HEK293T (cell line): Measurements from ENCODE around the gene BPIFB3.

Source experiments
- CTCF ChIA-PET: fragments of 350-600 bp; formaldehyde crosslinking; extraction: SDS; loops from one replicate; lab custom pipeline; 2021; ENCODE audit warnings: antibody characterized with exemption, inconsistent platforms; lab: Yijun Ruan, JAX
- POLR2A ChIA-PET: fragments of 350-600 bp; formaldehyde crosslinking; extraction: SDS; loops from one replicate; lab custom pipeline; 2020; ENCODE audit warnings: antibody characterized with exemption, inconsistent platforms; lab: Yijun Ruan, JAX
- DNase-seq: peaks from one replicate; pipeline ENCODE4 v3.0.0; 2012; ENCODE audit warnings: mixed read lengths; ENCODE audit errors: extremely low spot score
- ARNT ChIP-seq: fragments of 450-650 bp; IDR thresholded peaks from 2 replicates; pipeline ENCODE4 v1.6.1; 2017; ENCODE audit warnings: mild to moderate bottlenecking
- BHLHE40 ChIP-seq: fragments of 450-650 bp; IDR thresholded peaks from 2 replicates; pipeline ENCODE4 v1.6.1; 2016; ENCODE audit warnings: mild to moderate bottlenecking, moderate library complexity, borderline replicate concordance
- CTBP1 ChIP-seq: fragments of 450-650 bp; IDR thresholded peaks from 2 replicates; pipeline ENCODE4 v1.6.1; 2016; ENCODE audit warnings: borderline replicate concordance
- ELF4 ChIP-seq: fragments of 450-650 bp; IDR thresholded peaks from 2 replicates; pipeline ENCODE4 v1.6.1; 2017; ENCODE audit warnings: antibody characterized with exemption
- FOXA1 ChIP-seq: fragments of 450-650 bp; IDR thresholded peaks from 2 replicates; pipeline ENCODE4 v1.6.1; 2016; ENCODE audit warnings: mild to moderate bottlenecking
- FOXK2 ChIP-seq: fragments of 450-650 bp; IDR thresholded peaks from 2 replicates; pipeline ENCODE4 v1.6.1; 2016; ENCODE audit warnings: mild to moderate bottlenecking
- FOXM1 ChIP-seq: fragments of 450-650 bp; IDR thresholded peaks from 2 replicates; pipeline ENCODE4 v1.6.1; 2017; ENCODE audit warnings: mild to moderate bottlenecking, borderline replicate concordance
- HDGF ChIP-seq: fragments of 450-650 bp; IDR thresholded peaks from 2 replicates; pipeline ENCODE4 v1.6.1; 2017; ENCODE audit warnings: antibody characterized with exemption, borderline replicate concordance
- L3MBTL2 ChIP-seq: fragments of 450-650 bp; conservative IDR thresholded peaks from 2 replicates; pipeline ENCODE4 v1.6.1; 2016; ENCODE audit warnings: mild to moderate bottlenecking
- LEF1 ChIP-seq: fragments of 450-650 bp; IDR thresholded peaks from 2 replicates; pipeline ENCODE4 v1.6.1; 2017; ENCODE audit warnings: mild to moderate bottlenecking, borderline replicate concordance
- NFRKB ChIP-seq: fragments of 450-650 bp; IDR thresholded peaks from 2 replicates; pipeline ENCODE4 v1.6.1; 2016; ENCODE audit warnings: mild to moderate bottlenecking, moderate library complexity
- PKNOX1 ChIP-seq: fragments of 450-650 bp; IDR thresholded peaks from 2 replicates; pipeline ENCODE4 v1.6.1; 2016
- SP1 ChIP-seq: fragments of 450-650 bp; IDR thresholded peaks from 2 replicates; pipeline ENCODE4 v1.6.1; 2017
- SUZ12 ChIP-seq: fragments of 450-650 bp; IDR thresholded peaks from 2 replicates; pipeline ENCODE4 v1.6.1; 2016; ENCODE audit warnings: mild to moderate bottlenecking
- TARDBP ChIP-seq: fragments of 450-650 bp; IDR thresholded peaks from 2 replicates; pipeline ENCODE4 v1.6.1; 2016
- ZNF384 ChIP-seq: fragments of 450-650 bp; IDR thresholded peaks from 2 replicates; pipeline ENCODE4 v1.6.1; 2016

Gene BPIFB3

GRCh38 chr20:33026072-33026778, 27.5 kb upstream of the BPIFB3 start:
- ChIA-PET CTCF (no interaction called here), POLR2A (no interaction called here)
- DNase-seq, result no peak
- no peak for TF ChIP-seq CTBP1
- TF ChIP-seq ZNF384, result no peak
- no peak for TF ChIP-seq ELF4
- no peak for TF ChIP-seq PKNOX1
- TF ChIP-seq FOXK2, result no peak
- no peak for TF ChIP-seq FOXM1
- no peak for TF ChIP-seq FOXA1
- no peak for TF ChIP-seq L3MBTL2
- TF ChIP-seq HDGF, result no peak
- TF ChIP-seq SUZ12, result no peak

DNA sequence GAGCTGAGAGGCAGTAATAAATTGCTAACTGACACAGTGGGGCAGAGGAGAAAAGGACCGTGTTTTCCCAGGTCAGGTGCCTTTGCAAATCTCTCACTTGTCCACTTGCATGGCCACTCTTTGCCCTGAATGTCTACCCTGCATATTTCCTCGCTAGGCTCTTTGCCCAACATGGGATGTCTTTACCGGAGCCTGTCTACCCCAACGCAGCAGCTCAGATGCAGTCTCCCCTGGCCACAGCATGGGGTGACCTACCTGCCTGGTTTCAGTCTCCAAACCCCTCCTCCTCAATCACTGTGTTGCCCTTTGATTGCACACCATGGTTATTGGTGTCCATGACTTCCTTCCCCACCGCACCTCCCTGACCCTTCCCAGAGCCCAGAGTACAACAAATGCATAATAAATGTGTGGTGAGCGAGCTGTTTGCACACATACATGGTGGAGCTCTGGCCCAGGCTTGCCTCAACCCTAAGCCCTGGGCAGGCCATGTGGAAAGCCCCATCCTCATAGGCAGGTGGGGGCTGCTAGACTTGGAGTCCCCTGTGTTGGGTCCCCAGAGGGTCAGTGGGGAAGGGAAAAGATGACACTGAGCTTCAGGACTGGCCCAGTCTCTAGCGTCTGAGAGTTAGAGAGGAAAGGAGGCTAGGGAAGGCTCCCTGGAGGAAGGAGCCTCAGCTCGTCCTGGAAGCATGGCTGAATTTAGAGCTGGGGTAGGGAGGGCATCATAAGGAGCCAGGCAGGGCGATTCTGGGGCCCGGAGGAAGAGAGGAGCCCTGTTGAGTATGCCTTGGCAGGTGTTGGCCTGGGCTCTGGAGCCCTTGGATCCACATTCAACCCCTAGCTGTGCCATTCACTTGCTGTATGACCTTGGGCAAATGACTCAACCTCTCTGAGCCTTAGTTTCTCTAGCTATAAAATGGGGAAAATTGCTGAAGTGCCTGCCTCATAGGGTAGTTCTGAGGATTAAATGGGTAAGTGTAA, 26.6 kb upstream of the BPIFB3 start:
- ChIA-PET CTCF (no interaction called here), POLR2A (no interaction called here)
- no peak for TF ChIP-seq ELF4
- no peak for TF ChIP-seq FOXA1
- TF ChIP-seq SP1, result no peak
- TF ChIP-seq TARDBP, result no peak
- TF ChIP-seq SUZ12, result no peak
- TF ChIP-seq BHLHE40, result no peak
- TF ChIP-seq L3MBTL2, result no peak
- no peak for TF ChIP-seq ARNT
- DNase-seq, result no peak

DNA sequence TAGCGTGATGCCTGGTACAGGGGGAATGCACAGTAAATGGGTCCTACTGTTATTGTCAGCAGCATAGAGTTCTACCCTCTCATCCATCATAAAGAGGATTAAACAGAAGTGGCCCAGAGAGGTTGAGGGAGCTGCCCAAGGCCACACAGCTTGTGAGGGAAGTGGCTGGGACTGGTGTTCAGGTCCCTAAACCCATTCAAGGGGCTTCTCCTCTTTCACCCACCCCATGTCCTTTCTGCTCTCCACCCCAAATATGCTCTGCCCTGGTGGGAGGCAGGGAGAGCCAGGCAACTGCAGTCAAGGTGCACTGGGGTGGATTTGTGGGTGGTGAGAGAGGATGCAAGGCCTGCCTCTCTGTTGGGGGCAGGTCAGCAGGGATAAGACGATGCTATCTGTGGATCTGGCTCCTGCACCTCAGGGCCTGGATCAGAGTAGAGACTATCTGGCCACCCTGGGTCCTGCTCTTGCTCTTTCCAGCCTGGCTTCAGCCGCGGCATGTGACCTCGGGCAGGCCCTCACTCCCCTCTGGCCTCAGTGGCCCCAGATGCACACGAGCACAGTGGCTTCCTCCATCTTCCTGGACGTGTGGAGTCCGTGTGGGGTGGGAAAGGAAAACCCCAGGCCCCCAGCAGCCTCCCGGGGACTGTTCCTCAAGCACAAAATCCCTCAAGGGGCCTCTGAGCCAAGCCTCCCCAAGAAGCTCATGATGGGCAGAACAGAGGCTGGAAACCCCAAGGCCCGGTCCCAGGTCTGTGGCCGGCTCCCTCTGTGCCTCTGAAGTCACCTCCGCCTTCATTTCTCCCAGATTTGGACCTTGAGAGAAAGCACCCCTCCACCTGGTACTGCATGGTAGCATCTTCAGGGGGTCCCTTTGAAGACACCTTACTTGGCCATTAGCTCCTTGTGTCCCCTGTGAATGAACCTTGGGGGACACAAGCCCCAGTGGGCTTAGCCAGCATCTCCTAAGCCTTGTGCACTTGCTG, 25.6 kb upstream of the BPIFB3 start:
- ChIA-PET POLR2A (no interaction called here), CTCF (no interaction called here)
- TF ChIP-seq LEF1 (no peak), HDGF (no peak), SUZ12 (no peak), FOXM1 (no peak), TARDBP (no peak), L3MBTL2 (no peak), ARNT (no peak), NFRKB (no peak), BHLHE40 (no peak), CTBP1 (no peak), ZNF384 (no peak), ELF4 (no peak), PKNOX1 (no peak), SP1 (no peak), FOXA1 (no peak)
- no peak for DNase-seq

GRCh38 chr20:33028875-33029274, 24.8 kb upstream of the BPIFB3 start:
- ChIA-PET CTCF (no interaction called here), POLR2A (no interaction called here)
- DNase-seq, result no peak
- no peak for TF ChIP-seq ELF4

GRCh38 chr20:33030076-33030475, 23.6 kb upstream of the BPIFB3 start:
- CTCF ChIA-PET, result interaction anchor here (0.6 kb wide), 1 partner anchor 12 kb away, joined by 5 read pairs; no protein-coding TSS in a partner anchor
- TF ChIP-seq SUZ12 (no peak), ELF4 (no peak), HDGF (no peak), FOXA1 (no peak), CTBP1 (no peak)
- POLR2A ChIA-PET, result no interaction called here
- no peak for DNase-seq

DNA sequence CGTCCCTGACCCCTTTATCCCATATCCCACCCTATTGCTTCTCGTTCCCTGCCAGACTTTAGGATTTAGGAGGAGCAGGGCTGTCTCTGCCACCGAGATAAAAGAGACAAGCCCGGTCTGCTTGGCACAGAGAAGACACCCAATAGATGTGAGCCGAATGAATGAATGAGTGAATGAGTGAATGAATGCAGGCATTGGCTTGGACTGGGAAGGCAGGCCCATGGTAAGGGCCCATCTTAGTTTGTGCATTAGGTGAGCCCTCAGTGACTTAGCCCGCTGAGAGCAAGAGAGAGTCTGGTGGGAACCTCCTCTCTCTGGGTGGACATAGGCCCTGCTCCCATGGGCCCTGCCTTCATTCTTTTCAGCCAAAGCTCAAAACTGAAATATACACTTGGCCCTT, 23.1 kb upstream of the BPIFB3 start:
- no peak for DNase-seq
- CTCF ChIA-PET, result interaction anchor here (0.6 kb wide), 1 partner anchor 11 kb away, joined by 5 read pairs; no protein-coding TSS in a partner anchor
- no peak for TF ChIP-seq SP1
- no peak for TF ChIP-seq NFRKB
- no peak for TF ChIP-seq TARDBP
- TF ChIP-seq ZNF384, result no peak
- TF ChIP-seq LEF1, result no peak
- no peak for TF ChIP-seq FOXA1
- no peak for TF ChIP-seq L3MBTL2
- no peak for TF ChIP-seq CTBP1
- no peak for TF ChIP-seq FOXK2
- no peak for TF ChIP-seq SUZ12
- TF ChIP-seq HDGF, result no peak
- TF ChIP-seq ARNT, result no peak
- POLR2A ChIA-PET, result no interaction called here
